ENCODE results near the gene DDIT3. TPM values are rescaled to one million over a fixed set of nuclear protein-coding genes. Genes with fewer than 3 reads are reported as not detected.

DDIT3 gene
- total and polyA plus RNA-seq, 4 donors: 4.7 to 30.2 (median 16.2) TPM

GRCh38 chr12:57522011-57522886 is 1.9 kb upstream of the DDIT3 start, which contains the start of gene MBD6:
MBD6 (plus strand) TSS chr12:57522824; CDS start chr12:57524304, 1,480 bp downstream.
- TF ChIP-seq GABPA (IDR thresholded peaks at IDR 0.05 in 1 of 2, conservative IDR thresholded peaks at IDR 0.05 in 1 of 2) (peak in 1 of 2 donors; percentile 43), HNF4A (conservative IDR thresholded peaks at IDR 0.05) (peak; percentile 53 to 59), MAX (IDR thresholded peaks at IDR 0.05) (peak; percentile 80), RXRA (IDR thresholded peaks at IDR 0.05) (peak; percentile 89 to 94), JUND (IDR thresholded peaks at IDR 0.05) (peak in 1 of 2 donors; percentile 43), REST (IDR thresholded peaks at IDR 0.05) (peak; percentile 60), HNF4G (IDR thresholded peaks at IDR 0.05) (no peak), EGR1 (IDR thresholded peaks at IDR 0.05; ENCODE audit: low read depth in 2 of 2) (no peak), FOXA2 (IDR thresholded peaks at IDR 0.05) (peak; percentile 31), SP1 (IDR thresholded peaks at IDR 0.05) (peak; percentile 90), YY1 (IDR thresholded peaks at IDR 0.05) (peak; percentile 83), NR2F2 (IDR thresholded peaks at IDR 0.05) (peak; percentile 96)
- TF ChIP-seq, protein P1, sequence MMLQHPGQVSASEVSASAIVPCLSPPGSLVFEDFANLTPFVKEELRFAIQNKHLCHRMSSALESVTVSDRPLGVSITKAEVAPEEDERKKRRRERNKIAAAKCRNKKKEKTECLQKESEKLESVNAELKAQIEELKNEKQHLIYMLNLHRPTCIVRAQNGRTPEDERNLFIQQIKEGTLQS (IDR thresholded peaks at IDR 0.05): peak; percentile 45
- TF ChIP-seq, protein P2, sequence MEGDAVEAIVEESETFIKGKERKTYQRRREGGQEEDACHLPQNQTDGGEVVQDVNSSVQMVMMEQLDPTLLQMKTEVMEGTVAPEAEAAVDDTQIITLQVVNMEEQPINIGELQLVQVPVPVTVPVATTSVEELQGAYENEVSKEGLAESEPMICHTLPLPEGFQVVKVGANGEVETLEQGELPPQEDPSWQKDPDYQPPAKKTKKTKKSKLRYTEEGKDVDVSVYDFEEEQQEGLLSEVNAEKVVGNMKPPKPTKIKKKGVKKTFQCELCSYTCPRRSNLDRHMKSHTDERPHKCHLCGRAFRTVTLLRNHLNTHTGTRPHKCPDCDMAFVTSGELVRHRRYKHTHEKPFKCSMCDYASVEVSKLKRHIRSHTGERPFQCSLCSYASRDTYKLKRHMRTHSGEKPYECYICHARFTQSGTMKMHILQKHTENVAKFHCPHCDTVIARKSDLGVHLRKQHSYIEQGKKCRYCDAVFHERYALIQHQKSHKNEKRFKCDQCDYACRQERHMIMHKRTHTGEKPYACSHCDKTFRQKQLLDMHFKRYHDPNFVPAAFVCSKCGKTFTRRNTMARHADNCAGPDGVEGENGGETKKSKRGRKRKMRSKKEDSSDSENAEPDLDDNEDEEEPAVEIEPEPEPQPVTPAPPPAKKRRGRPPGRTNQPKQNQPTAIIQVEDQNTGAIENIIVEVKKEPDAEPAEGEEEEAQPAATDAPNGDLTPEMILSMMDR (IDR thresholded peaks at IDR 0.05; ENCODE audit: low read depth, low read length, missing input control): no peak
- TF ChIP-seq, protein P3, sequence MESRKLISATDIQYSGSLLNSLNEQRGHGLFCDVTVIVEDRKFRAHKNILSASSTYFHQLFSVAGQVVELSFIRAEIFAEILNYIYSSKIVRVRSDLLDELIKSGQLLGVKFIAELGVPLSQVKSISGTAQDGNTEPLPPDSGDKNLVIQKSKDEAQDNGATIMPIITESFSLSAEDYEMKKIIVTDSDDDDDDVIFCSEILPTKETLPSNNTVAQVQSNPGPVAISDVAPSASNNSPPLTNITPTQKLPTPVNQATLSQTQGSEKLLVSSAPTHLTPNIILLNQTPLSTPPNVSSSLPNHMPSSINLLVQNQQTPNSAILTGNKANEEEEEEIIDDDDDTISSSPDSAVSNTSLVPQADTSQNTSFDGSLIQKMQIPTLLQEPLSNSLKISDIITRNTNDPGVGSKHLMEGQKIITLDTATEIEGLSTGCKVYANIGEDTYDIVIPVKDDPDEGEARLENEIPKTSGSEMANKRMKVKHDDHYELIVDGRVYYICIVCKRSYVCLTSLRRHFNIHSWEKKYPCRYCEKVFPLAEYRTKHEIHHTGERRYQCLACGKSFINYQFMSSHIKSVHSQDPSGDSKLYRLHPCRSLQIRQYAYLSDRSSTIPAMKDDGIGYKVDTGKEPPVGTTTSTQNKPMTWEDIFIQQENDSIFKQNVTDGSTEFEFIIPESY (IDR thresholded peaks at IDR 0.05): no peak
- DNase-seq (ENCODE audit: low spot score): peak; percentile 89
- peaks cover 3 to 19% (median 13%) of the 10 kb centered on the region in 4 donors for H3K36me3 ChIP-seq (ENCODE audit: control insufficient read depth in 4 of 4, insufficient read depth in 3 of 4, low read depth in 1 of 4, low read length in 3 of 4)
- peak within 1 kb of the TSS; percentile 92 to 96 for H3K9ac ChIP-seq (ENCODE audit: low read depth in 1 of 2, low read length in 2 of 2)
- no peaks in the 10 kb centered on the region for H3K9me3 ChIP-seq (ENCODE audit: control insufficient read depth in 4 of 4, low read length in 3 of 4)
- no peaks in the 10 kb centered on the region for H3K27me3 ChIP-seq (ENCODE audit: control insufficient read depth in 4 of 4, insufficient read depth in 4 of 4, low read length in 3 of 4)
- under 1% methylated on average over 57 of the region's 57 CpGs for WGBS
- peaks cover 10 to 56% (median 37%) of the 10 kb centered on the region in 4 donors for H3K4me1 ChIP-seq (ENCODE audit: control insufficient read depth in 4 of 4, insufficient read depth in 4 of 4, low read length in 3 of 4)
- peak within 1 kb of the TSS; percentile 92 to 95 for H3K27ac ChIP-seq (ENCODE audit: low read depth in 1 of 2, low read length in 2 of 2)
- H3K4me3 ChIP-seq (ENCODE audit: low read depth in 1 of 3, low read length in 3 of 3): peak within 1 kb of the TSS; percentile 63 to 96 (median 82)
